ENCODE measurements around the gene ERFE.

Gene ERFE

DNA sequence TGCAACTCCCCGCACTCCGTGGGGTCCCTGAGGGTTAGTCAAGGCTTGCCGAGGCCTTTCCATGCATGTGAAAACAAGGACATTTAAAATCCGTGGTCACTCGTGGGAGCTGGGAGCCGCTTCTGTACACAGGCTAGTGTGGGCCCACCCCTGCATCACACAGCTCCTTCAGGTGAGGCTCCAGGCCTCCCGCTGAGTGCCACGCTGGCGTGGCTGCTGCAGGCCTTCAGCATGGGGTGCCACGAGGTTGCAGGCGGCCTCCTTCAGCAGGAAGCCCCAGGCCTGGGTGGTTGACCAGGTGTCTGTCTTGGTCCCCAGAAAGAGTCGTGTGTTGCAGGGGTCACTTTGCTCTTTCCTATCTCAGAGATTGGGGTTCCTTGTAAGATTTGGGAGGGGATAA lies 13.7 kb upstream of the ERFE start:
- H3K4me2 ChIP-seq (ENCODE audit: low read length): no peak overlapping the region
- no peak overlapping the region for H3K27ac ChIP-seq (ENCODE audit: low read length)
- TF ChIP-seq, protein P1, sequence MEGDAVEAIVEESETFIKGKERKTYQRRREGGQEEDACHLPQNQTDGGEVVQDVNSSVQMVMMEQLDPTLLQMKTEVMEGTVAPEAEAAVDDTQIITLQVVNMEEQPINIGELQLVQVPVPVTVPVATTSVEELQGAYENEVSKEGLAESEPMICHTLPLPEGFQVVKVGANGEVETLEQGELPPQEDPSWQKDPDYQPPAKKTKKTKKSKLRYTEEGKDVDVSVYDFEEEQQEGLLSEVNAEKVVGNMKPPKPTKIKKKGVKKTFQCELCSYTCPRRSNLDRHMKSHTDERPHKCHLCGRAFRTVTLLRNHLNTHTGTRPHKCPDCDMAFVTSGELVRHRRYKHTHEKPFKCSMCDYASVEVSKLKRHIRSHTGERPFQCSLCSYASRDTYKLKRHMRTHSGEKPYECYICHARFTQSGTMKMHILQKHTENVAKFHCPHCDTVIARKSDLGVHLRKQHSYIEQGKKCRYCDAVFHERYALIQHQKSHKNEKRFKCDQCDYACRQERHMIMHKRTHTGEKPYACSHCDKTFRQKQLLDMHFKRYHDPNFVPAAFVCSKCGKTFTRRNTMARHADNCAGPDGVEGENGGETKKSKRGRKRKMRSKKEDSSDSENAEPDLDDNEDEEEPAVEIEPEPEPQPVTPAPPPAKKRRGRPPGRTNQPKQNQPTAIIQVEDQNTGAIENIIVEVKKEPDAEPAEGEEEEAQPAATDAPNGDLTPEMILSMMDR (IDR thresholded peaks at IDR 0.05; ENCODE audit: low read depth, low read length): no peak
- TF ChIP-seq EZH2phosphoT487 (IDR thresholded peaks at IDR 0.05; ENCODE audit: low read depth): no peak
- H3K9me3 ChIP-seq (ENCODE audit: insufficient read depth, low read length): no peaks in the 10 kb centered on the region
- no peak overlapping the region for H3K4me3 ChIP-seq (ENCODE audit: low read length)
- H4K20me1 ChIP-seq (ENCODE audit: insufficient read depth, low read length): no peaks in the 10 kb centered on the region
- no peak overlapping the region for H2AFZ ChIP-seq (ENCODE audit: low read depth, low read length)
- no peaks in the 10 kb centered on the region for H3K4me1 ChIP-seq (ENCODE audit: low read length)
- H3K36me3 ChIP-seq (replicated peaks; ENCODE audit: low read depth, low read length): no peaks in the 10 kb centered on the region
- H3K9ac ChIP-seq (ENCODE audit: low read length): no peak overlapping the region
- no peaks in the 10 kb centered on the region for H3K79me2 ChIP-seq (ENCODE audit: low read length)
- H3K27me3 ChIP-seq (ENCODE audit: low read depth, low read length): no peaks in the 10 kb centered on the region

- H3K9me3 ChIP-seq (ENCODE audit: insufficient read depth, low read length): no peaks in the 10 kb centered on the region
- H2AFZ ChIP-seq (ENCODE audit: low read depth, low read length): no peak overlapping the region
- H3K36me3 ChIP-seq (replicated peaks; ENCODE audit: low read depth, low read length): no peaks in the 10 kb centered on the region
- no peak overlapping the region for H3K27ac ChIP-seq (ENCODE audit: low read length)
- no peaks in the 10 kb centered on the region for H4K20me1 ChIP-seq (ENCODE audit: insufficient read depth, low read length)
- TF ChIP-seq, protein P1 (IDR thresholded peaks at IDR 0.05; ENCODE audit: low read depth, low read length): no peak
- no peak for TF ChIP-seq EZH2phosphoT487 (IDR thresholded peaks at IDR 0.05; ENCODE audit: low read depth)
- H3K79me2 ChIP-seq (ENCODE audit: low read length): no peaks in the 10 kb centered on the region
- no peak overlapping the region for H3K4me2 ChIP-seq (ENCODE audit: low read length)
- H3K9ac ChIP-seq (ENCODE audit: low read length): no peak overlapping the region
- no peaks in the 10 kb centered on the region for H3K4me1 ChIP-seq (ENCODE audit: low read length)
- H3K4me3 ChIP-seq (ENCODE audit: low read length): no peak overlapping the region
- no peaks in the 10 kb centered on the region for H3K27me3 ChIP-seq (ENCODE audit: low read depth, low read length)
Observed at GRCh38 chr2:238145851-238146250, 12.9 kb upstream of the ERFE start.

DNA sequence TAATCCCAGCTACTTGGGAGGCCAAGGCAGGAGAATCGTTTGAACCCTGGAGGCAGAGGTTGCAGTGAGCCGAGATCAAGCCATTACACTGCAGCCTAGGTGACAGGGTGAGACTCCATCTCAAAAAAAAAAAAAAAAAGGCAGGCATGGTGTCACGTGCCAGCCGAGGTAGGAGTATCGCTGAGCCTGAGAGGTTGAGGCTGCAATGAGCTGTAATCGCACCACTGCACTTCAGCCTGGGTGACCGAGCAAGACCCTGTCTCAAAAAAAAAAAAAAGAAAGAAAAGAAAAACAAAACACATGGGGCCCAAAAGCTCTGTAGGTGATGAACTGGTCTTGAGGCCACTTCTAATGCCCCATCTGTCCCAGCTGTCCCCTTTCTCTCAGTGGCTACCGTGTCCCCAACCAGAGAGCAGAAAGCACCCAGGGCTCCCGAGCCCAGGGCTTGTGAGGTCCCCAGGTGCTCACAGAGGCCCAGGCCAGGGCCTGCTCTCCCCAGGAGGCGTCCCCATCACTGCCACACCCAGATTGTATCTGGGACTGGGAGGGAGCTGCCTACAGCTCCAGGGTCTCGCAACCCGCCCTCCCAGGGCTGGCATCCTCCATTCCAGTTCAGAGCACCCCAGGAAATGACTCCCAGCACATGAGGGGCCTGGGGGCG lies 11.8 kb upstream of the ERFE start:
- H3K27ac ChIP-seq (ENCODE audit: low read length): no peak overlapping the region
- H3K27me3 ChIP-seq (ENCODE audit: low read depth, low read length): no peaks in the 10 kb centered on the region
- H4K20me1 ChIP-seq (ENCODE audit: insufficient read depth, low read length): no peaks in the 10 kb centered on the region
- no peak overlapping the region for H3K4me2 ChIP-seq (ENCODE audit: low read length)
- H3K9me3 ChIP-seq (ENCODE audit: insufficient read depth, low read length): no peaks in the 10 kb centered on the region
- no peaks in the 10 kb centered on the region for H3K79me2 ChIP-seq (ENCODE audit: low read length)
- no peak overlapping the region for H3K9ac ChIP-seq (ENCODE audit: low read length)
- H3K36me3 ChIP-seq (replicated peaks; ENCODE audit: low read depth, low read length): no peaks in the 10 kb centered on the region
- no peaks in the 10 kb centered on the region for H3K4me1 ChIP-seq (ENCODE audit: low read length)
- TF ChIP-seq EZH2phosphoT487 (IDR thresholded peaks at IDR 0.05; ENCODE audit: low read depth): no peak
- TF ChIP-seq, protein P1 (IDR thresholded peaks at IDR 0.05; ENCODE audit: low read depth, low read length): no peak
- H2AFZ ChIP-seq (ENCODE audit: low read depth, low read length): no peak overlapping the region
- no peak overlapping the region for H3K4me3 ChIP-seq (ENCODE audit: low read length)

GRCh38 chr2:238148981-238149380 lies 9.8 kb upstream of the ERFE start:
- TF ChIP-seq EZH2phosphoT487 (IDR thresholded peaks at IDR 0.05; ENCODE audit: low read depth): no peak
- TF ChIP-seq, protein P1 (IDR thresholded peaks at IDR 0.05; ENCODE audit: low read depth, low read length): no peak
- no peak overlapping the region for H2AFZ ChIP-seq (ENCODE audit: low read depth, low read length)
- no peaks in the 10 kb centered on the region for H3K4me1 ChIP-seq (ENCODE audit: low read length)

More at GRCh38 chr2:238148981-238149380, 9.8 kb upstream of the ERFE start:
- H3K4me3 ChIP-seq (ENCODE audit: low read length): no peak overlapping the region
- no peaks in the 10 kb centered on the region for H3K79me2 ChIP-seq (ENCODE audit: low read length)
- H3K27ac ChIP-seq (ENCODE audit: low read length): no peak overlapping the region
- no peak overlapping the region for H3K9ac ChIP-seq (ENCODE audit: low read length)
- H3K27me3 ChIP-seq (ENCODE audit: low read depth, low read length): no peaks in the 10 kb centered on the region
- no peaks in the 10 kb centered on the region for H4K20me1 ChIP-seq (ENCODE audit: insufficient read depth, low read length)
- H3K4me2 ChIP-seq (ENCODE audit: low read length): no peak overlapping the region
- H3K9me3 ChIP-seq (ENCODE audit: insufficient read depth, low read length): no peaks in the 10 kb centered on the region
- H3K36me3 ChIP-seq (replicated peaks; ENCODE audit: low read depth, low read length): no peaks in the 10 kb centered on the region

Measured in OCI-LY3 (cell line).